ENCODE data around the gene HTR3D.
"Not testable (repeated sequence)": the region's sequence is repeated elsewhere in the genome, so short reads cannot be mapped to it uniquely, and the experiment has no call there.

HTR3D gene

GRCh38 chr3:184016811-184017671 is 14.5 kb upstream of the HTR3D start:
- DNase-seq: peak; percentile 64

- peak; percentile 97 for DNase-seq
These were observed 13.7 kb upstream of the HTR3D start, which contains the start of gene ABCC5 for GRCh38 chr3:184017672-184018423. TSS of gene ABCC5 (minus strand) at chr3:184017884. CDS start at chr3:184014392, 3,492 bp downstream.

GRCh38 chr3:184018424-184018973 is 13.0 kb upstream of the HTR3D start:
- DNase-seq: no peak

GRCh38 chr3:184022323-184022722 is 9.2 kb upstream of the HTR3D start:
- no peak for DNase-seq

GRCh38 chr3:184025256-184025655 is 6.3 kb upstream of the HTR3D start:
- DNase-seq: not testable (repeated sequence)

- not testable (repeated sequence) for DNase-seq
These were observed 3.2 kb upstream of the HTR3D start for GRCh38 chr3:184028275-184028890.

- DNase-seq: no peak
These were observed 2.1 kb upstream of the HTR3D start for GRCh38 chr3:184029443-184029842.

- no peak for DNase-seq
These were observed 1.0 kb upstream of the HTR3D start for GRCh38 chr3:184030536-184030935.

GRCh38 chr3:184037816-184038215 is 6.3 kb downstream of the HTR3D start:
- DNase-seq: no peak

- DNase-seq: not testable (repeated sequence)
These were observed 6.8 kb downstream of the HTR3D start for GRCh38 chr3:184038307-184038706.

GRCh38 chr3:184039414-184039813 is 7.9 kb downstream of the HTR3D start:
- no peak for DNase-seq

GRCh38 chr3:184040010-184040409 is 8.5 kb downstream of the HTR3D start:
- DNase-seq: no peak

- DNase-seq: peak; percentile 81
These were observed 11.1 kb downstream of the HTR3D start for GRCh38 chr3:184042617-184043016.

GRCh38 chr3:184045995-184046394 is 14.5 kb downstream of the HTR3D start:
- no peak for DNase-seq

GRCh38 chr3:184050217-184050847 is 18.8 kb downstream of the HTR3D start:
- peak; percentile 13 for DNase-seq

- no peak for DNase-seq
These were observed 21.2 kb downstream of the HTR3D start, which contains the start of gene HTR3C for GRCh38 chr3:184052767-184053166. TSS of gene HTR3C (plus strand) at chr3:184053047. CDS start at chr3:184053081, 34 bp downstream.

GRCh38 chr3:184058029-184058428 is 26.5 kb downstream of the HTR3D start:
- DNase-seq: no peak

- no peak for DNase-seq
These were observed 27.9 kb downstream of the HTR3D start for GRCh38 chr3:184059424-184059823.

- DNase-seq: no peak
These were observed 31.1 kb downstream of the HTR3D start for GRCh38 chr3:184062637-184063036.

- no peak for DNase-seq
These were observed 34.7 kb downstream of the HTR3D start for GRCh38 chr3:184066211-184066610.

- no peak for DNase-seq
These were observed 36.1 kb downstream of the HTR3D start for GRCh38 chr3:184067573-184068055.

GRCh38 chr3:184068344-184068743 is 36.8 kb downstream of the HTR3D start:
- DNase-seq: no peak
